ENCODE results near the gene FRY. TPM values are rescaled to one million over a fixed set of nuclear protein-coding genes. Genes with fewer than 3 reads are reported as not detected.

Gene FRY
- total and polyA plus RNA-seq, 10 of the 15 experiments (the other 5 are each of a cell fraction or from before 2014, with no cell fraction given), result 0.18 to 1.4 (median 0.30) TPM

DNA sequence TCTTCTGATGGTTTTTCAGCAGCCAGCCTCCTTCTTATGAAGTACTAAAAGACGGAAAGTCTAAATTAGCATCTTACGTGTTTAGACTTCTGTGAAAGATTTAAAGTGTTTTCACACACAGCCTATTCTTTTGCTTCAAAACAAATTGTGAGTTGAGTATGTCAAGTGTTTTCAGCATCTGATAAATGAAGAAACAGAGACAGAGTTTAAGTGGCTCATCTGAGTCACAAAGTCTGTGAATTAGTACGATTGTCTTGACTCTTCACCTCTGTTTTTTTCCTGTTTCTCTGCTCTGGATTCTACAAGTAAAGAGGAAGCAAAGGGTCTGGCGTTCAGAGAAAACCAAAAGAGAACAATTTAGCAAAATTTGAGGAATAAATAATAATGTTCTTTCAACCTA is 116.4 kb downstream of the FRY start (continued):
- TF ChIP-seq, protein P1, sequence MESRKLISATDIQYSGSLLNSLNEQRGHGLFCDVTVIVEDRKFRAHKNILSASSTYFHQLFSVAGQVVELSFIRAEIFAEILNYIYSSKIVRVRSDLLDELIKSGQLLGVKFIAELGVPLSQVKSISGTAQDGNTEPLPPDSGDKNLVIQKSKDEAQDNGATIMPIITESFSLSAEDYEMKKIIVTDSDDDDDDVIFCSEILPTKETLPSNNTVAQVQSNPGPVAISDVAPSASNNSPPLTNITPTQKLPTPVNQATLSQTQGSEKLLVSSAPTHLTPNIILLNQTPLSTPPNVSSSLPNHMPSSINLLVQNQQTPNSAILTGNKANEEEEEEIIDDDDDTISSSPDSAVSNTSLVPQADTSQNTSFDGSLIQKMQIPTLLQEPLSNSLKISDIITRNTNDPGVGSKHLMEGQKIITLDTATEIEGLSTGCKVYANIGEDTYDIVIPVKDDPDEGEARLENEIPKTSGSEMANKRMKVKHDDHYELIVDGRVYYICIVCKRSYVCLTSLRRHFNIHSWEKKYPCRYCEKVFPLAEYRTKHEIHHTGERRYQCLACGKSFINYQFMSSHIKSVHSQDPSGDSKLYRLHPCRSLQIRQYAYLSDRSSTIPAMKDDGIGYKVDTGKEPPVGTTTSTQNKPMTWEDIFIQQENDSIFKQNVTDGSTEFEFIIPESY (IDR thresholded peaks at IDR 0.05), result no peak

DNA sequence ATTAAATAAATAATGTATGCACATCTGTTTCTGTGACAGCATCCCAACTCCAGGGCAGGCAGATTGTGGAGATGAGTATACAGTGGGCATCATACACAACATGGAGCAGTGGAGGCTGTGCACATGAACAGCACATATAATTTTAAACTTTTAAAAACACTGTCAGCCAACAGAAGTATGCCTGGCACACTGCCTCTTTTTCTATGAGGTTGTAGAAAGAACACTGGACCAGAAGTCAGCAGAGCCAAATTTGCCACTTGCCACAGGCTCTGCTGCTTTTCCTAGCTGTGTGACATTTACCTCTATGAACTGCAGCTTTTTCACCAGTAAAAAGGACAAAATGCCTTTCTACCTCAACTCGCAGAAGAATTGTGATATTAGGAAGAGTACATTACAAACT is 118.7 kb downstream of the FRY start:
- H3K27ac ChIP-seq (ENCODE audit: control insufficient read depth, insufficient read depth), result no peak overlapping the region
- H3K4me1 ChIP-seq (ENCODE audit: control insufficient read depth, insufficient read depth, low read length), result no peaks in the 10 kb centered on the region
- no TSS peak for BruUV-seq (replicated peaks)
- ATAC-seq (no peak), DNase-seq (ENCODE audit: low read depth, low spot score) (no peak), FAIRE-seq (no peak)
- H3K27me3 ChIP-seq (replicated peaks in 1 of 2; ENCODE audit: control insufficient read depth in 2 of 2, insufficient read depth in 2 of 2, low read length in 1 of 2), result no peaks in the 10 kb centered on the region
- POLR2A ChIA-PET, result no interaction called here
- TF ChIP-seq POU2F2 (IDR thresholded peaks at IDR 0.05; ENCODE audit: borderline replicate concordance, low read depth, low read length), result no peak
- TF ChIP-seq SMC3 (IDR thresholded peaks at IDR 0.05; ENCODE audit: borderline replicate concordance, low read length), result no peak
- in situ Hi-C loops (cut with MboI) (no loop called here), intact Hi-C loops (cut with micrococcal nuclease; ENCODE audit: unreplicated experiment) (no loop called here)
- no peak overlapping the region for H3K4me3 ChIP-seq
- no peak overlapping the region for H2AFZ ChIP-seq (ENCODE audit: control insufficient read depth, low read depth, low read length)
- H3K9me3 ChIP-seq (replicated peaks; ENCODE audit: control insufficient read depth, insufficient read depth, low read length), result no peaks in the 10 kb centered on the region
- no peaks in the 10 kb centered on the region for H3K36me3 ChIP-seq (ENCODE audit: control insufficient read depth in 2 of 2, insufficient read depth in 2 of 2, low read length in 1 of 2)
- H3K4me2 ChIP-seq (ENCODE audit: control insufficient read depth, insufficient read depth), result no peak overlapping the region
- CTCF ChIA-PET, result no interaction called here
- RAD21 ChIA-PET (ENCODE audit: unreplicated experiment), result no interaction called here
- no peaks in the 10 kb centered on the region for H3K79me2 ChIP-seq (ENCODE audit: control insufficient read depth, insufficient read depth, low read length)
- H4K20me1 ChIP-seq (ENCODE audit: control insufficient read depth, insufficient read depth), result no peaks in the 10 kb centered on the region
- WGBS (ENCODE audit: insufficient coverage, insufficient replicate concordance, low lambda C conversion rate, missing lambda C conversion rate), result 38% methylated on average over 1 of the region's 1 CpG
- SMC1A ChIA-PET (ENCODE audit: uncharacterized antibody, unreplicated experiment), result no interaction called here
- H3K9ac ChIP-seq (ENCODE audit: control insufficient read depth, insufficient read depth, low read length), result no peak overlapping the region

DNA sequence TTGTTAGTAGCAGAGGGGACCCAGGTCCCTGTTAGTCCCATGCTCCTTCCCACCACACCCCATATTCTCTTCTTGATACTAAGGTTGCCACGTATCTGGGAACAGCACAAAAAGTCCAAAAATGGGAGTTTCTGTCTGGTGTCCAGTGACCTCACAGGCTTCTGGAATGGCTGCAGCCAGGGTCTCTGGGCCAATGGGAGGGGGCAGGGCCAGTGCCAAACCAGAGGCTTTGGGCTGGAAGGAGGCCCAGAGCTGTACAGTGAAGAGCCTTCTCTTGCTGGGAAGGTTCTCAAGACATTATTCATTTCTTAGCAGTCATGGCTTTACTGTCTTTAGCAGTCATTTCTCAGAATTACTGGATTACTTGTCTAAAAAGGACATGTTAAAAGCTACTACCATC is 119.2 kb downstream of the FRY start:
- FAIRE-seq, result no peak
- BruUV-seq (replicated peaks), result no TSS peak
- no peak overlapping the region for H3K9ac ChIP-seq (ENCODE audit: control insufficient read depth, insufficient read depth, low read length)
- TF ChIP-seq, protein P2, sequence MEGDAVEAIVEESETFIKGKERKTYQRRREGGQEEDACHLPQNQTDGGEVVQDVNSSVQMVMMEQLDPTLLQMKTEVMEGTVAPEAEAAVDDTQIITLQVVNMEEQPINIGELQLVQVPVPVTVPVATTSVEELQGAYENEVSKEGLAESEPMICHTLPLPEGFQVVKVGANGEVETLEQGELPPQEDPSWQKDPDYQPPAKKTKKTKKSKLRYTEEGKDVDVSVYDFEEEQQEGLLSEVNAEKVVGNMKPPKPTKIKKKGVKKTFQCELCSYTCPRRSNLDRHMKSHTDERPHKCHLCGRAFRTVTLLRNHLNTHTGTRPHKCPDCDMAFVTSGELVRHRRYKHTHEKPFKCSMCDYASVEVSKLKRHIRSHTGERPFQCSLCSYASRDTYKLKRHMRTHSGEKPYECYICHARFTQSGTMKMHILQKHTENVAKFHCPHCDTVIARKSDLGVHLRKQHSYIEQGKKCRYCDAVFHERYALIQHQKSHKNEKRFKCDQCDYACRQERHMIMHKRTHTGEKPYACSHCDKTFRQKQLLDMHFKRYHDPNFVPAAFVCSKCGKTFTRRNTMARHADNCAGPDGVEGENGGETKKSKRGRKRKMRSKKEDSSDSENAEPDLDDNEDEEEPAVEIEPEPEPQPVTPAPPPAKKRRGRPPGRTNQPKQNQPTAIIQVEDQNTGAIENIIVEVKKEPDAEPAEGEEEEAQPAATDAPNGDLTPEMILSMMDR (IDR thresholded peaks at IDR 0.05 in 2 of 3, conservative IDR thresholded peaks at IDR 0.05 in 1 of 3; ENCODE audit: control insufficient read depth in 2 of 3, extremely low read depth in 1 of 3, insufficient read depth in 1 of 3, low read depth in 3 of 3, low read length in 3 of 3), result no peak
- TF ChIP-seq FOXK2 (IDR thresholded peaks at IDR 0.05), result no peak
- no peak for TF ChIP-seq SMC3 (IDR thresholded peaks at IDR 0.05; ENCODE audit: borderline replicate concordance, low read length)
- no peak for TF ChIP-seq CREB1 (IDR thresholded peaks at IDR 0.05; ENCODE audit: low read depth)
- TF ChIP-seq TARDBP (IDR thresholded peaks at IDR 0.05; ENCODE audit: borderline replicate concordance), result no peak
- no peak for TF ChIP-seq ZSCAN29 (IDR thresholded peaks at IDR 0.05)
- no peak for TF ChIP-seq IKZF2 (IDR thresholded peaks at IDR 0.05)
- TF ChIP-seq MXI1 (IDR thresholded peaks at IDR 0.05; ENCODE audit: low read depth, low read length), result no peak
- no peak for TF ChIP-seq YY1 (IDR thresholded peaks at IDR 0.05; ENCODE audit: low read depth, low read length)
- TF ChIP-seq NR2F1 (conservative IDR thresholded peaks at IDR 0.05), result no peak
- no peak for TF ChIP-seq RELA (IDR thresholded peaks at IDR 0.05; ENCODE audit: borderline replicate concordance, partially characterized antibody)

More for the DNA sequence above, 119.2 kb downstream of the FRY start:
- Histone ChIP-seq H2AFZ (ENCODE audit: control insufficient read depth, low read depth, low read length) (no peak overlapping the region), H3K4me2 (ENCODE audit: control insufficient read depth, insufficient read depth) (no peak overlapping the region), H3K4me1 (ENCODE audit: control insufficient read depth, insufficient read depth, low read length) (no peaks in the 10 kb centered on the region), H3K27ac (ENCODE audit: control insufficient read depth, insufficient read depth) (no peak overlapping the region), H3K4me3 (no peak overlapping the region), H3K79me2 (ENCODE audit: control insufficient read depth, insufficient read depth, low read length) (no peaks in the 10 kb centered on the region), H4K20me1 (ENCODE audit: control insufficient read depth, insufficient read depth) (no peaks in the 10 kb centered on the region), H3K27me3 (replicated peaks in 1 of 2; ENCODE audit: control insufficient read depth in 2 of 2, insufficient read depth in 2 of 2, low read length in 1 of 2) (no peaks in the 10 kb centered on the region), H3K9me3 (replicated peaks; ENCODE audit: control insufficient read depth, insufficient read depth, low read length) (no peaks in the 10 kb centered on the region), H3K36me3 (ENCODE audit: control insufficient read depth in 2 of 2, insufficient read depth in 2 of 2, low read length in 1 of 2) (no peaks in the 10 kb centered on the region)
- in situ Hi-C loops (cut with MboI) (no loop called here), intact Hi-C loops (cut with micrococcal nuclease; ENCODE audit: unreplicated experiment) (no loop called here)
- no peak for DNase-seq (ENCODE audit: low read depth, low spot score)
- CTCF ChIA-PET, result interaction anchor here (1.0 kb wide), 1 partner anchor 13 kb away, joined by 3 read pairs; no protein-coding TSS in a partner anchor
- ATAC-seq, result no peak
- WGBS (ENCODE audit: insufficient coverage, insufficient replicate concordance, low lambda C conversion rate, missing lambda C conversion rate), result 0% methylated on average over 1 of the region's 1 CpG
- SMC1A ChIA-PET (ENCODE audit: uncharacterized antibody, unreplicated experiment), result no interaction called here
- POLR2A ChIA-PET, result no interaction called here
- RAD21 ChIA-PET (ENCODE audit: unreplicated experiment), result no interaction called here
